Muscle layer of duodenum (tissue), 2 donors: ENCODE results near the gene SLCO2A1.

ENCODE experiments used
- H3K27ac ChIP-seq: one replicate; pipeline ENCODE4 v1.7.0; 2013; ENCODE audit warnings: mild to moderate bottlenecking, low read length
- H3K27me3 ChIP-seq: one replicate; pipeline ENCODE4 v1.7.0; 2013; ENCODE audit warnings: low read depth, mild to moderate bottlenecking, control low read depth, low read length
- H3K36me3 ChIP-seq, 2 donors: one replicate each; pipeline ENCODE4 v1.7.0; 2013; ENCODE audit warnings: low read length in 2 of 2, control low read depth in 1 of 2, mild to moderate bottlenecking in 1 of 2; ENCODE audit not compliant: insufficient read depth in 2 of 2, control insufficient read depth in 1 of 2
- H3K4me1 ChIP-seq, 2 donors: one replicate each; pipeline ENCODE4 v1.7.0; 2013; ENCODE audit warnings: low read length in 2 of 2, mild to moderate bottlenecking in 2 of 2, control low read depth in 1 of 2, moderate library complexity in 1 of 2; ENCODE audit not compliant: insufficient read depth in 2 of 2, control insufficient read depth in 1 of 2
- H3K4me3 ChIP-seq, 2 donors: one replicate each; pipeline ENCODE4 v1.7.0; 2013; ENCODE audit warnings: low read length in 2 of 2, low read depth in 1 of 2, mild to moderate bottlenecking in 1 of 2
- H3K9me3 ChIP-seq, 2 donors: one replicate each; pipeline ENCODE4 v1.7.0; 2013; ENCODE audit warnings: low read length in 2 of 2, control low read depth in 1 of 2, mild to moderate bottlenecking in 1 of 2; ENCODE audit not compliant: control insufficient read depth in 1 of 2
- donor health status: healthy.

The SLCO2A1 gene

DNA sequence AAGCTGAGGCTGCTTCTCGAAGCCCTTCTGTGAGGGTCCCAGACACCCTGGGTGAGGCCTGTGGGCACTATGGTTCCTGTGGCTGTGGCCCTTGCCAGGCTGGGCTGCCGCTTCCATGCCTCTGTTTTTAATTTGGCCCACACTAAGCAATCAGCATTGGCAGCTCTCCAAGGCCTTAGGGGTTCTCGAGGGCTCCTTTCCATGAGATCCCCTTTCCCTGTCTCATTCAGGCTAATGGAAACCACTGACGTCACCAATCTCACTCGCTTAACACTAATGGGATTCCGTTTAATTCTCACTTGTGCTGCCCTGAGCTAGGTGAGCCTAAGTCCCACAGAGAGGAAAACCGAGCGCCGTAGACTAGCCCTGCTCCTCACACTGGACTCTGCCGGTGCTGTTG, 73.8 kb downstream of the SLCO2A1 start:
- Histone ChIP-seq H3K36me3 (no peaks in the 10 kb centered on the region), H3K27me3 (no peaks in the 10 kb centered on the region), H3K9me3 (no peaks in the 10 kb centered on the region), H3K4me1 (no peaks in the 10 kb centered on the region), H3K4me3 (no peak overlapping the region), H3K27ac (no peak overlapping the region)

DNA sequence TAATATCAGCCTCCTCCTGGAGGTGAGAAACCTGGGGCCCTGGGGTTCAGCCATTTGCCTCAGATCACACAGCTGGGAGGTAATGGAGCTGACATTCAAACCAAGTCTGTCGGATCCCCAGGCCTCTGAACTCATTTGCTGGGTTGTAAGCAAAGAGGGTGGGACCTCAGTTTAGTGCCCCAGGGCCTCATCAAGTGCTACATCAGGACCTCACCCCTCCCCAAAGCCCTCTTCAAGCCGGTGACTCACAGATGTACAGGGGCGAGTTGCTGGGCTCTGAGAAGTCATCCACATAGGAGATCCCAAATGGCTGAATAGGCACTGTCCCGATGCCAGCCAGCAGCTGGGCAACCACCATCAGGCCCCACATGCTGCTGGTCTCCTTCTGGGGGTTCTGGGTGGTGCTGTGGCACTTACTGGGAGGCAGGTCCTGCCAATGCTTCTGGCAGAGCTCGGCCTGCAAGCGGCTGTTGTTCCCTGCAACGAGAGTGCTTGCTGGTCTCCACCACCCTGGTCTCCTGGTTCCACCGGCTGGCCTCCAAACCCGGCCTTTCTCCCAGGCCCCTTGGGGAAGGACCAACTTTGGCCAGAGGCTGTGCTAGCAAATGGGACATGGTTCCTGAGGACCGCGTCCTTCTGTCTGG, 74.9 kb downstream of the SLCO2A1 start:
- H3K36me3 ChIP-seq: no peaks in the 10 kb centered on the region
- no peaks in the 10 kb centered on the region for H3K4me1 ChIP-seq
- H3K9me3 ChIP-seq: no peaks in the 10 kb centered on the region
- H3K27me3 ChIP-seq: no peaks in the 10 kb centered on the region
- no peak overlapping the region for H3K4me3 ChIP-seq
- H3K27ac ChIP-seq: no peak overlapping the region

DNA sequence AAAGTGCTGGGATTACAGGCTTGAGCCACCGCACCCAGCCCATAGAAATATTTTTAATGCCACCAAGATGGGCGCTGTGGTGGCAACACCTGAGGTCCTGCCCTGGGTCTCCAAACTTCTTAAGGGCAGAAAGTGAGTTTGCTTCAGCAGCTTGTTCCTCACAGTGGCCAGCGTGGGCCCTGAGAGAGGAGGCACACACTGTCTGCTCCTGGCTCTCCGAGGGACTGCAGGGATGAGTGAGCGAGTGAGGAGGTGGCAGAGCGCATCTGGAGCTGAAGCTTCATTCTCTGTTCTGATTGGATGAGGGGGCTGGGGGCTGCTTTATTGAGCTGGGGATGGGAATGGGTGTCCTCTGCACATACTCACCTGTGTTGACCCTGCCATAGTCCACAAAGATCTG, 76.4 kb downstream of the SLCO2A1 start:
- Histone ChIP-seq H3K27ac (no peak overlapping the region), H3K4me1 (no peaks in the 10 kb centered on the region), H3K9me3 (no peaks in the 10 kb centered on the region), H3K4me3 (no peak overlapping the region), H3K27me3 (no peaks in the 10 kb centered on the region), H3K36me3 (no peaks in the 10 kb centered on the region)

DNA sequence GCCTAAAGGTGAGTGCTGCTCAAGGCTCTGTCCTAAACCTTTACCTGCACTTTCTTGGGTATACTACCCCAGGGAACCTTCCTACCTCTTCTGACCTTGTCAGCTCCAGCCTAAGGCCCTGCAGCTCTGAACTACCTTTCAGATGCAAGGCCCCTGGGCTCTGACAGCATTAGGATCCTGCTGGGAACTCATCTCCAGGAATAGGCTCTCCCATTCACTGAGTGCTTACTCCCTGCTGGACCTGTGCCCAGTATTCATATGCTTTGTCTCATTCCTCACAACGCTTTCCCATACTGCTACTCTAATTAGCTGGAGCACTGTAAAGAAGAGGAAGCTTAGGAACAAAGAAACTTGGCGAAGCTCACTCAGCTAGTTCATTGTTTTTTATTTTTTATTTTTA, 80.3 kb downstream of the SLCO2A1 start:
- H3K9me3 ChIP-seq: no peaks in the 10 kb centered on the region
- H3K36me3 ChIP-seq: no peaks in the 10 kb centered on the region
- H3K27ac ChIP-seq: no peak overlapping the region
- H3K27me3 ChIP-seq: no peaks in the 10 kb centered on the region
- H3K4me3 ChIP-seq: no peak overlapping the region
- H3K4me1 ChIP-seq: peaks cover 9% of the 10 kb centered on the region in 2 donors

DNA sequence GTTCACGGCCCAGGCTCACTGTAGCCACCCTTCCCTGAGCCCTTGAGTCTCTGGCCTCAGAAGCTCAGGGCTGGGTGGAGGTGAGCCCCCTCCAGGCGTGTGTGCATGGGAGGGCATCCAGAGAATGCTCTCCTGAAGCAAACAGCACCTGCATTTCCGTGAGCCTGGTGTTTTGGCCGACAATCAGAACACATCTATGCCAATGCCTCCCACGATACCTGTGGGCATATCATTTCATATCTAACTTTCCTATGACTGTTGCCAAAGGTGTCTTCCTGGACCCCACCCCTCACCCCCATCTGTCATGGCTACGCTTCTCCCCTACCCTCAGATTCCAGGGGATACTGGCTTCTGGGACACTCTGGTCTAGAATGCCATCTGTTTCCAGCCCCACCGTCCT, 80.7 kb downstream of the SLCO2A1 start:
- no peaks in the 10 kb centered on the region for H3K36me3 ChIP-seq
- no peak overlapping the region for H3K4me3 ChIP-seq
- no peak overlapping the region for H3K27ac ChIP-seq
- H3K27me3 ChIP-seq: no peaks in the 10 kb centered on the region
- H3K9me3 ChIP-seq: no peaks in the 10 kb centered on the region
- peaks cover 9 to 12% of the 10 kb centered on the region in 2 donors for H3K4me1 ChIP-seq

DNA sequence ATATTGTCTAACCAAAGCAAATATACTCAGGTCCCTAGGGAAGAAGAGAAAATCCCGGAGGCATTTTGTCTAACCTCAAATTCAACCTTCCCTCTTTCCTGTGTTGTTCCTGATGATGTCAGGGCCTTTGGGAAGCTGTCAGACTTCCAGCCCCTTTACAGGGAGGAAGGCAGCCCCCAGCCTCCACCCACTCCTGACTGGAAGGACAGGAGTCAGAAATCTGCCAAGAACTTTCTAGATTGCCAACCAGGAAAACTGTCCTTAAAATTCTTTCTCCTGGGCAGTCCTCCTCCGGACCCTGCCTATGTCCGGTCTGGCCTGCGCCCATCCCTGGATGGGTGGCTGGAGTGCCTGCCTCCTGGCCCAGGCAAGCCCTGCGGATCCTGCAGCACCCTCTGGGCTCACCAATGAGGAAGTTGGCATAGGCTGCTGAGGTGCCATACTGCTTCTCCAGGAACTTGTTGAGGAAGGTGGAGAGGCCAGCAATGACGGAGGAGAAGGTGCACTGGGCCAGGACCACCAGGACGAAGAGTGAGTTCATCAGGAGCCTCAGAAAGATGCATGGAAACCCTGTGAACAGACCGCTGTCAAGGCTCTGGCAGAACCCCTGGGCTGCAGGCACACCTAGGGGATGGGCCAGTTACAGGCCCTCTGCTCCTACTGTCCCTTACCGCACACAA, 81.5 kb downstream of the SLCO2A1 start:
- Histone ChIP-seq H3K4me3 (no peak overlapping the region), H3K36me3 (no peaks in the 10 kb centered on the region), H3K4me1 (peaks cover 9 to 12% of the 10 kb centered on the region in 2 donors), H3K27ac (no peak overlapping the region), H3K27me3 (no peaks in the 10 kb centered on the region), H3K9me3 (no peaks in the 10 kb centered on the region)

DNA sequence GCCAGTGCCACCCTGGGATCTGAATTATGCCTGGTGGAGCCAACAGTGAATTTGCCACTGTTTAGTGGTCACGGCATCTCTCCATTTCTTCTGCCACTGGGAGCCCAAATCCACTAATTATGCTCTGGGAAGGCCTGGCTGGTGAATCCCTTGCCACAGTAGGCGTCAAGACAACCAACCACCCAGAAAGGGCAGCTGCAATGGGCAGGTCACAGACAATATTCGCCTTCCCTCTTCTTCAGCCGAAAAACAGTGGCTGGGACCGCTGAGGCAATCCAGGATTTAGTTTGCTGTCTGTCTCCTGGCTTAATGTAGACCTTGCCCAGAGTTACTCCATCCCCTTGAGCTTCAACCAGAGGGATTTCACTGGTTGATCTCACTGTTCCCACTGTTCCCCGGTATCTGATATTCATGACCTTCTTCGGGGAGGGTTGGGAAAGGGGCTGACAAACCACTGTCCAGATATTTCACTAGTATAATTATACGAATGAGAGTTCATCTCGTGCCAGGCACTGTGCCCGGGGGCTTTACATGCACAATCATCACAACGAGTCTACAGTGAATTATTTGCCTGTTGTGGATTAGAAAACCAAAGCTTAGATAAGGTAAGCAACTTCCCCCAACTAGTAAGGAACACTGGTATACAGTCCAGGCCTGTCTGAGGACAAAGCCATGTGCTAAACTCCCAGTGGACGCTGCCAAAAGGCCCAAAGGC, 84.2 kb downstream of the SLCO2A1 start:
- Histone ChIP-seq H3K27ac (no peak overlapping the region), H3K4me1 (peaks cover 9 to 12% of the 10 kb centered on the region in 2 donors), H3K36me3 (no peaks in the 10 kb centered on the region), H3K4me3 (no peak overlapping the region), H3K27me3 (no peaks in the 10 kb centered on the region), H3K9me3 (no peaks in the 10 kb centered on the region)

DNA sequence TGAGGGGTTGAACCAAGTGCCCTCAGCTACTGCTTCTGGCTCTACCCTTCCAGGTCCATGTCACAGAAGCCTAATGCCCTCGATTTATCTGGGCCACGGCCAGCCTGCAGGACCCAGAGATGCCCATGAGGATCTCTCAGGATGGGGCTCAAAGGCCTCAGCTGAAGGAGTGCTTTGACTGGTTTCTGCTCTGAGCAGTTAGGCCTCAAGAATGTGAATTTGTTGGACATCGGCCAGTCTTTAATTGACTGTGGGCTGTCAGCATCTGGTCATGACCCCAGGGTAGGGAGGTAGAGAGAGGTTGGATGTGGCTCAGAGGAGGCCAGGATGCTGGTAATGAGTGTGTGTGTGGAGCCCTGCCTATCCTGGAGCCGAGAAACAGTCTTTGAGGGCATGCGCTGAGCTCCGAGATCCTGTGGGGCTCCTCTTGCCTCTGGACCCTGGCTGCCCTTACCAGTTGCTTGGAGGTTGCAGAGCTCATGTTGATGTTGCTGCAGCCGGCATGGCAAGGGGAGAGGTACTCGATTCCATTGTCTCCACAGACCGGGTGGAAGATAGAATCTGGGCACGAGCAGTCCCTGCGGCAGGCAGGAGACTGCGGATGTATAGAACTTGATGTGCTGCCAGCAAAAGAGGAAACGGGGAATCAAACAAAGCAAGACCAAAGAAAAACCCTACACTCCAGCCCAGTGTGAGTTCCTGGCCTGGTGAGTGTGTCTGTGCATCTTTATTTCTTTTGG, 84.9 kb downstream of the SLCO2A1 start:
- Histone ChIP-seq H3K27me3 (no peaks in the 10 kb centered on the region), H3K4me3 (no peak overlapping the region), H3K27ac (no peak overlapping the region), H3K9me3 (no peaks in the 10 kb centered on the region), H3K4me1 (peaks cover 9 to 12% of the 10 kb centered on the region in 2 donors), H3K36me3 (no peaks in the 10 kb centered on the region)

DNA sequence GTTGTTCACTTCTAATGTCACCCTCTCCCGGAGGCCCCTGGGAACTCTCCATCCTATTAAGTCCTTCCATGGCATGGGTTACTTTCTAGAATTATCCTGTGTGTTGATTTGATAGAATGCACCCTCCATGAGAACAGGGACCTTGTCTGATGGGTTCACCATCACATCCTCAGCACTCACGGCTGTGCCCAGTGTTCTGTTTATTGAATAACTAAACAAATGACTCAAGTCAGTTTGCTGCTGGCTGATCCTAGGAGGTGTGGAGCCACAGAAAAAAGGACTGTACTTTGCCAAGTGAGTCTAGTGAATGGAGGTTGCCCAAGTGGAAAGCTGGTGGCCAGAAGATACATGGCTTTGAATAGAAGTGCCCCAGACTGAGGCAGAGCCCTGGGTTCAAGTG, 85.5 kb downstream of the SLCO2A1 start:
- no peaks in the 10 kb centered on the region for H3K36me3 ChIP-seq
- no peak overlapping the region for H3K27ac ChIP-seq
- H3K27me3 ChIP-seq: no peaks in the 10 kb centered on the region
- H3K4me1 ChIP-seq: peaks cover 9 to 12% of the 10 kb centered on the region in 2 donors
- no peaks in the 10 kb centered on the region for H3K9me3 ChIP-seq
- no peak overlapping the region for H3K4me3 ChIP-seq

DNA sequence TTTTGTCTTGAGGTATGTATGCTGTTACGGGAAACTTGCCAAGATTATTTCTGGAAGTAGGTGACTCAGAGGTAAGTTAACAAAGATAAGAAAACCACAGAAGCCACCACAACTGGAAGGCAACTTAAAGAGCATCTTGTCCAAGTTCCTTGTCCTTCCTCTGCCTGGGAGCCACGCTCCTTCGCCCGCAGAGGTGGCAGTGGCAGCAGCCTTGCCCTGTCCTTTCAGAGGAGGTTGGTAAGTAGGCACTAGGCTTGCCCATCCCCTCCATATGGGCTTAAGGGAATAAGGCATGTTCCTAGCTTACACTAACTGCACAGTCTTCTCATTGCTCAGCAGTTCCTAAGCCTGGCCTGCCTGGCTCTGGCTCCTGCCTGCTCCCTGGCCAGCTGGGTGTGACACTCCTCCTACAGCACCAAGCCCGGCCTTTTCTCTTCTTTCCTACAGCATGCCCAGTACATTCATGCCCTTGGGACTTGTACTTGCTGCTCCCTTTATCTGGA, 86.0 kb downstream of the SLCO2A1 start:
- Histone ChIP-seq H3K27ac (no peak overlapping the region), H3K9me3 (no peaks in the 10 kb centered on the region), H3K4me3 (no peak overlapping the region), H3K4me1 (peaks cover 9 to 12% of the 10 kb centered on the region in 2 donors), H3K27me3 (no peaks in the 10 kb centered on the region), H3K36me3 (no peaks in the 10 kb centered on the region)

DNA sequence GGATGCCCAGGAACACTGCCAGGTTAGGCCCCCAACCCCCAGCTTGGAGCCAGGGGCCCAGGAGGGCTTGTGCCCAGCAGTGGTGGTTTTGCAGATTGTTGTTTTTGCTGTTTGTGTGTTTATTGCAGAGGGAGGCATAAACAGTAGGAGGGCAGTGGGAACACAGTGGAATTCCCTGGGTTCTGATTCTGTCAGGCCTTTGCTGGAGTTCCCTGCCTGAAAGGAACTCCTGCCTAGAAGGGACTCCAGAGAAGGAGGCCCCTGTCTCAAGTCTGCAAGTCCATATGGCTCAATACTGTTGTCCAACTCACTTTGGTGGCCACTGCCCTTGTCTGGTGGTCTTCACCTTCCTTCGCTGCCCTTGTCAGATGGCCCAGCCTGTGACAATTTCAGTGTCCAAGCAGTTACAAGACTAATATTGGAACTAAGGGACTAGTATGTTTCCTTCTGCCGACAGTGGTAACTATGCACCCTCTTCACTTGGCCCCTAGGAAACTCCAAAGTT, 86.6 kb downstream of the SLCO2A1 start:
- H3K36me3 ChIP-seq: no peaks in the 10 kb centered on the region
- H3K9me3 ChIP-seq: no peaks in the 10 kb centered on the region
- H3K27ac ChIP-seq: no peak overlapping the region
- H3K4me1 ChIP-seq: peaks cover 9 to 12% of the 10 kb centered on the region in 2 donors
- no peaks in the 10 kb centered on the region for H3K27me3 ChIP-seq
- H3K4me3 ChIP-seq: no peak overlapping the region
